ENCODE results near the gene UCP2.
"Not testable (repeated sequence)": the region's sequence is repeated elsewhere in the genome, so short reads cannot be mapped to it uniquely, and the experiment has no call there.

UCP2 gene

DNA sequence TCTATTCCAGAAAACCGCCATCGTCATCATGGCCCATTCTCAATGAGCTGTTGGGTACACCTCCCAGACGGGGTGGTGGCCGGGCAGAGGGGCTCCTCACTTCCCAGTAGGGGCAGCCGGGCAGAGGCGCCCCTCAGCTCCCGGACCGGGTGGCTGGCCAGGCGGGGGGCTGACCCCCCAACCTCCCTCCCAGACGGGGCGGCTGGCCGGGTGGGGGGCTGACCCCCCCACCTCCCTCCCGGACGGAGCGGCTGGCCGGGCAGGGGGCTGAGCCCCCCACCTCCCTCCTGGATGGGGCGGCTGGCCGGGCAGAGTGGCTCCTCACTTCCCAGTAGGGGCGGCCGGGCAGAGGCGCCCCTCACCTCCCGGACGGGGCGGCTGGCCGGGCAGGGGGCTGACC lies 46.6 kb downstream of the UCP2 start:
- DNase-seq: not testable (repeated sequence)

- no peak for DNase-seq
Measured at GRCh38 chr11:73932781-73933180, 49.9 kb downstream of the UCP2 start.

DNA sequence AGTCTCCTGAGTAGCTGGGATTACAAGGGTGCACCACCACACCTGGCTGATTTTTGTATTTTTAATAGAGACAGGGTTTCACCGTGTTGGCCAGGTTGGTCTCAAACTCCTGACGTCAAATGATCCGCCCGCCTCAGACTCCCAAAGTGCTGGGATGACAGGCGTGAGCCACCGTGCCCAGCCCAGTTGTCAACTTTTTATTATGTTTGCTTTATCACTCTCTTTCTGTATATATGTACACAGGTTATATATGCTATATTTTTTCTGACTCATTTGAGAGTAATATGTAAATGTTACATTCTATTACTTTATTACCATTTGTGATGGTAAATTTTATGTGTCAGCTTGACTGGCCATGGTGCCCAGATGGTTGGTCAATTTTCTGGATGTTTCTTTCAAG lies 50.7 kb downstream of the UCP2 start:
- DNase-seq: no peak

DNA sequence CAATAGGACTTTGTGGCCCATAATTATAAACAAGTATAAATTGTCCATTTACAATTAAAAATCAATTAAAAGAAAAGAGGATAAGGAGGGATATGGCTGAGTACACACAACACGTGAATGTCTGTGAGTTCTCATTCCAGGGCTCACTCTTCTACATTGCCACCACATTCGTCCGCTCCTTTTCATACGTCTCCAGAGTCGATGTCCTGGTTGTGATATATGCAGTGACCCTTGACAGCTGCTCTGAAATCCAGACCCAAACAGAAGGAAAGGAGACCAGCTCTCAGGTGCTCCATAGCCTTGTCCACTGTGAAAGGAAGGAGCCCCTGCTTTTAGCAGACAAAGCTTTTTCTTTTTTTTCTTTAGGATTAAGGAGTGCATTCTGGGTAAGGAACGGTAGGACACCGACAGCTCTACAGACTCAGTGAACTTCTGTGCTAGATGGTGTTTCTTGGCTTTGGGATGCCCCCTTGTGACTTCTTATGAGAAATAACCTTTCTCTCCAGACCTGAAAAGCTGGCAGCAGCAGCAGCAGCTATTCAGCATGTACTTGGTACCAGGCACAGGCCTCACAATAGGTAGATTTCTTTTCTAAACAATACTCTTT lies 51.5 kb downstream of the UCP2 start:
- DNase-seq: peak; percentile 26 to 80

DNA sequence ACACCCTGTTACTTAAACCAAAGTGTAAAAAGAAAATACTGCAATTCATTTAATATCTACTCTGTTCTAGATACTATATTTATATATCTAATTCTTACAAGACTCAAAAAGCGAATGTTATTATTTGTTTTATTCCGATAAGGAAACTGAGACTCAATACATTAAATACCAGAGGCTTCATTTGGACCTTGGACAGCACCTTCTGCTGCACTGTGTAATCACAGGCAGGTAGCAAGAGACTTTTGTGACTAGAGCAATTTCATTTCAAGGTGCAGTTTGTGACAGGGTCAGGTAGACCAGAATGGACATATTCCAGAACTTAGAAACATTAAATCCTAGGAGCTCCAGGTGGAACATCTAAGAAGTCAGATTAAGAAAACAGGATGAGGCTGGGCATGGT lies 53.3 kb downstream of the UCP2 start:
- DNase-seq: no peak
